Transverse colon (tissue), 4 donors: ENCODE data around the gene TMEM147. TPM values are rescaled to one million over a fixed set of nuclear protein-coding genes. Genes with fewer than 3 reads are reported as not detected.

Experiments used
- DNase-seq: peaks from one replicate; pipeline ENCODE4 v3.0.0-alpha.2; 2019
- H3K27ac ChIP-seq, 4 donors: fragments of 200-600 bp; sonication (generic); 2 replicates each; pipeline ENCODE4 v1.5.1; 2016 to 2018; ENCODE audit warnings: inconsistent platforms in 4 of 4
- H3K27me3 ChIP-seq: fragments of 200-600 bp; sonication (generic); 2 replicates; pipeline ENCODE4 v1.5.1; 2017; ENCODE audit warnings: inconsistent platforms
- H3K36me3 ChIP-seq, 4 donors: fragments of 200-600 bp; sonication (generic); 2 replicates each; pipeline ENCODE4 v1.5.1; 2017 to 2019; ENCODE audit warnings: inconsistent platforms in 4 of 4
- H3K4me1 ChIP-seq, 4 donors: fragments of 200-600 bp; sonication (generic); 2 replicates each; pipeline ENCODE4 v1.5.1; 2017 to 2020; ENCODE audit warnings: inconsistent platforms in 4 of 4
- H3K4me3 ChIP-seq, 4 donors: fragments of 200-600 bp; sonication (generic); 1 replicate in 1 of 4; 2 replicates in 3 of 4; pipeline versions ENCODE4 v1.5.1 to v1.6.1; 2017 to 2019; ENCODE audit warnings: inconsistent platforms in 4 of 4
- H3K9me3 ChIP-seq, 2 donors: fragments of 200-600 bp; sonication (generic); 2 replicates each; pipeline ENCODE4 v1.5.1; 2017 to 2019; ENCODE audit warnings: inconsistent platforms in 2 of 2
- CTCF ChIP-seq, 5 experiments: fragments of 200-600 bp in 3 of 5; fragments of 450-650 bp in 2 of 5; sonication (generic) in 3 of 5; IDR thresholded peaks; 1 replicate in 2 of 5; 2 replicates in 3 of 5; pipeline ENCODE4 v1.5.1; 2016 to 2017; ENCODE audit warnings: antibody characterized with exemption in 5 of 5, inconsistent platforms in 3 of 5, mild to moderate bottlenecking in 2 of 5, moderate library complexity in 1 of 5
- EP300 ChIP-seq: sonication (generic); formaldehyde crosslinking; IDR thresholded peaks from one replicate; pipeline ENCODE4 v1.6.1; 2017; ENCODE audit warnings: antibody characterized with exemption, low read depth
- POLR2A ChIP-seq: fragments of 450-650 bp; IDR thresholded peaks from one replicate; pipeline ENCODE4 v1.6.1; 2016; ENCODE audit warnings: antibody characterized with exemption, mild to moderate bottlenecking, moderate library complexity
- POLR2AphosphoS5 ChIP-seq, 3 donors: sonication (generic); formaldehyde crosslinking; IDR thresholded peaks; one replicate each; pipeline ENCODE4 v1.6.1; 2016; ENCODE audit warnings: antibody characterized with exemption in 3 of 3
- WGBS, 2 donors: methylation state at CpG; one replicate each; pipeline ENCODE4 v1.1.5; 2018; ENCODE audit warnings: low coverage in 1 of 2; 5-methylcytosine and 5-hydroxymethylcytosine counted together
- in situ Hi-C, 4 donors: fragments of 200-750 bp; cut with MboI; loops; one replicate each; pipeline versions ENCODE4 v1.15.0 to v1.15.1; 2017; ENCODE audit warnings: low sequenced_read_pairs in 3 of 4, low pct_ligation_motif_present in 1 of 4, low pct_unique_long_range_greater_than_20kb in 1 of 4
- intact Hi-C: fragments of 100-400 bp; cut with DNase I; formaldehyde crosslinking; loops from one replicate; pipeline ENCODE4 v1.15.1; 2023; ENCODE audit warnings: low total_unique reads
- total RNA-seq, 4 donors: library from RNA; depleted of rRNA; stranded (reverse); fragments of >200 nt; gene quantifications; one replicate each; pipeline ENCODE4 v1.1.0, GENCODE V29; 2016

TMEM147 gene
- total RNA-seq, 4 donors from 2014 or later = 29.5 to 77.0 (median 54.0) TPM

- DNase-seq = no peak
- peaks cover 52% of the 10 kb centered on the region for H3K27me3 ChIP-seq
- WGBS, 2 donors = 71 to 84% methylated on average over 2 to 3 of the region's 3 CpGs
- no peaks in the 10 kb centered on the region for H3K9me3 ChIP-seq
- H3K36me3 ChIP-seq = no peaks in the 10 kb centered on the region
- H3K27ac ChIP-seq = no peak overlapping the region
- H3K4me1 ChIP-seq = peaks cover 0 to 20% (median 9%) of the 10 kb centered on the region in 4 donors
- in situ Hi-C loops (no loop called here), intact Hi-C loops (no loop called here)
- TF ChIP-seq EP300 (no peak), CTCF (IDR thresholded peaks at IDR 0.05) (no peak), POLR2AphosphoS5 (IDR thresholded peaks at IDR 0.05) (no peak), POLR2A (no peak)
- no peak overlapping the region for H3K4me3 ChIP-seq
These were observed 37.3 kb upstream of the TMEM147 start for GRCh38 chr19:35508129-35508528.

DNA sequence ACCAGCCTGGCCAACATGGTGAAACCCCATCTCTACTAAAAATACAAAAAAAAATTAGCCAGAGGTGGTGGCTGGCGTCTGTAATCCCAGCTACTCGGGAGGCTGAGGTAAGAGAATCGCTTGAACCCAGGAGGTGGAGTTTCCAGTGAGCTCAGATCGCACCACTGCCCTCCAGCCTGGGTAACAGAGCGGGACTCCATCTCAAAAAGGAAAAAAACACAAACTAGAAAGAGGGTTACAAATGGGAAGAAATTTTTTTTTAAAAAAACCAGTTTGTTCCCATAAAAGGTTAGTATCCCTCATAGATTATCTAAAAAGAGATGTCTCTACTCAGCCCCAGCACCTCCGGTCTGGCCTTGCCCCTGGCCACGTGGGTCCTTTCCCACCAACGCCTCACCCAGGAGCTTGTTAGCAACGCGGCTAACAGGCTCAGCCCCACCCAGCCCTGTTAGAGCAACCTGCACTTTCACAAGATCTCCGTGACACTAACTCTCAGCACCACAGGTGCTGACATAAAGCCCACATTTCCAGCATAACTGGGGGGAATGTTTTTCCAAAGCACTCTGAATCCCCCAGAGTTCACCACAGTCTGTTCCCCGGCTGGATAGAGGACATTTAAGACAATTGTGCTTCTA lies 36.3 kb upstream of the TMEM147 start:
- WGBS, 2 donors = 24 to 25% methylated on average over 3 to 12 of the region's 12 CpGs
- no peaks in the 10 kb centered on the region for H3K9me3 ChIP-seq
- H3K27ac ChIP-seq = peak overlapping the region in 1 of 4 donors; percentile 52
- peak; percentile 71 for DNase-seq
- in situ Hi-C loops = no loop called here
- intact Hi-C loops = no loop called here
- no peaks in the 10 kb centered on the region for H3K36me3 ChIP-seq
- TF ChIP-seq POLR2A (no peak), EP300 (no peak), POLR2AphosphoS5 (IDR thresholded peaks at IDR 0.05) (no peak), CTCF (IDR thresholded peaks at IDR 0.05) (no peak)
- H3K27me3 ChIP-seq = peaks cover 60% of the 10 kb centered on the region
- H3K4me3 ChIP-seq = peak overlapping the region in 2 of 4 donors; percentile 32 to 38
- peaks cover 0 to 20% (median 9%) of the 10 kb centered on the region in 4 donors for H3K4me1 ChIP-seq

- Histone ChIP-seq H3K4me3 (peak overlapping the region; percentile 4 to 38 (median 20)), H3K4me1 (peaks cover 0 to 20% (median 9%) of the 10 kb centered on the region in 4 donors), H3K27ac (peak overlapping the region in 3 of 4 donors; percentile 13 to 52 (median 38)), H3K9me3 (no peaks in the 10 kb centered on the region), H3K36me3 (no peaks in the 10 kb centered on the region), H3K27me3 (peaks cover 67% of the 10 kb centered on the region)
- in situ Hi-C loops = no loop called here
- intact Hi-C loops = no loop called here
- peak; percentile 86 for DNase-seq
- 3% methylated on average over 36 of the region's 39 CpGs; no CpG with 5 or more reads in 1 of the 2 donors for WGBS, 2 donors
- peak; percentile 88 to 93 (median 90) for TF ChIP-seq CTCF (IDR thresholded peaks at IDR 0.05)
- no peak for TF ChIP-seq EP300
- peak in 1 of 3 donors; percentile 9 for TF ChIP-seq POLR2AphosphoS5 (IDR thresholded peaks at IDR 0.05)
These were observed 35.4 kb upstream of the TMEM147 start for GRCh38 chr19:35509861-35510625.

DNA sequence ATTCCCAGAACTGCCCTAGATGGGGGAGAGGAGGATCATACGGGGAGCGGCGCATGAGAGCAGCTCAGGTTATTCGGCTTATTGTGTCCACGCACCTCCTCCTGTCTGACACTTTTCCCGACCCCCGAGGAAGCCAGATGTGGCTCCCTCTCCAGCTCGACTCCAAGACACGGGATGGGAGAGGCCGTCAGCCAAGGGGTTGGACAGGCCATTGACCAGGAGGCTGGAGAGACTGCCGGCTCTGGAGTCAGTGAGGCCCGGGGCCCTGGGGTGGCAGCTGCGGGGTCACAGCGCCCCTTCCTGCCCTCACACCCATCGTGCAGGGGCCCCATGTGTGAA lies 34.8 kb upstream of the TMEM147 start:
- Histone ChIP-seq H3K9me3 (no peaks in the 10 kb centered on the region), H3K4me1 (peaks cover 0 to 20% (median 9%) of the 10 kb centered on the region in 4 donors), H3K27me3 (peaks cover 69% of the 10 kb centered on the region), H3K36me3 (no peaks in the 10 kb centered on the region), H3K27ac (no peak overlapping the region), H3K4me3 (peak overlapping the region in 2 of 4 donors; percentile 32 to 38)
- DNase-seq = no peak
- TF ChIP-seq POLR2AphosphoS5 (IDR thresholded peaks at IDR 0.05) (no peak), CTCF (IDR thresholded peaks at IDR 0.05) (no peak), POLR2A (no peak), EP300 (no peak)
- in situ Hi-C loops = no loop called here
- intact Hi-C loops = no loop called here
- 12% methylated on average over 15 of the region's 15 CpGs; no CpG with 5 or more reads in 1 of the 2 donors for WGBS, 2 donors
